Ramos (cell line): ENCODE results near the gene XRRA1.
"Not testable (repeated sequence)": the region's sequence is repeated elsewhere in the genome, so short reads cannot be mapped to it uniquely, and the experiment has no call there.

Source experiments
- in situ Hi-C: fragments of 300-500 bp; cut with MboI; formaldehyde crosslinking; loops from one replicate; pipeline ENCODE4 v1.14.3; 2022; ENCODE audit warnings: low sequenced_read_pairs; ENCODE audit not compliant: unreplicated experiment

XRRA1 gene

DNA sequence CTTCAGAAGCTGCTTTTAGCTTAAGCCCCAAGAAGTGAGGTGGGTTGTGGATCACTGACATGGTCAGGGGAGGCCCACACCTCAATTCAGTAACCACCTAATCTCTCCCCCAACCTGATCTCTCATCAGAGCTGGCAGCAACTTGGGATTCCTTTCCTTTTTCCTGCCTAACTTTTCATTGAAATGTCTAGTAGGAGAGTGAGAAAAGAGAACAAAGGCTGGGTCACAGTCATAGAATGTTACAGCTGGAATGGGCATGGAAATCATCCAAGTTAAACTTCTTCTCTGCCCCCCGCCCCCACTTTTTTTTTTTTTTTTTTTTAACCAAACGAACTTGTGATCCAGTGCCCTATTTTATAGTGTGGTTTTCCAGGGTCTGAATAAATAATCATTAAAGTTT lies 108.4 kb downstream of the XRRA1 start:
- in situ Hi-C loops: no loop called here

DNA sequence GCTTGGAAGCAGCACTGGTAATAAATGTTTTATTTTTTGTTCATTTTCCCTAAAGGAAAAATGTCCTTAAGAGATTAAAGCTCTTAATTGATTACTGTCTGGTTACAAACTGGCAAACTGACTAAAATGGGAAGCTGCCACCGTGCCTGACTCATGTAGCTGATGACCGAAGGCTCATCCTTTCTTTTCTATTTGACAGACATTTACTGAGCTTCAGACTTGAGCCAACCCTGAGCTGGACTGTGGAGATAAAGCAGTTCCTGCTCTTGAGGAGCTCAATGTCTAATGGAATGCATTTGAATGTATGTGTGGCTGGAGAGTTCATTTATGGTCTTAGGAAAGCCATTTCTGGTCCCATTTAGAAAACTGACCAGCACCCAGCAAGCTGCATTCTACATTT lies 108.9 kb downstream of the XRRA1 start:
- in situ Hi-C loops: no loop called here

DNA sequence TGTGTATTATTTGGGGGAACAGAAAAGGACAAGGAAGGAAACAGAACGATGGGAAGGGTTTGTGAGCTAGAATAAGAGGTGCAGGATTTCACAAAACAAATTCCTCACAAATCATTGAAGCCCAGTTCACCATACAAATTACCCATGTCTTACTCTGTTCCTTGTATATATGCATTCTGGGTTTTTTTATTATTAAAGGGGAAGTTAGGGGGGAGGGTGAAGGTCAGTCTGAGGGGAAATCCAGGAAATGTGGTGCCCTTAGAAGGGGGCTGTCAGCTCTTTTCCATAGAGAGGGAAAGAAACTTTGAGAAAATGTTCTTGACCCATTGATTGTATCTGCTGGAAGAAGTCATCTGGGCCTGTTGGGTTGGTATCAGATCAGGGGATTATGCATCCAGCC lies 109.4 kb downstream of the XRRA1 start:
- in situ Hi-C loops: no loop called here

DNA sequence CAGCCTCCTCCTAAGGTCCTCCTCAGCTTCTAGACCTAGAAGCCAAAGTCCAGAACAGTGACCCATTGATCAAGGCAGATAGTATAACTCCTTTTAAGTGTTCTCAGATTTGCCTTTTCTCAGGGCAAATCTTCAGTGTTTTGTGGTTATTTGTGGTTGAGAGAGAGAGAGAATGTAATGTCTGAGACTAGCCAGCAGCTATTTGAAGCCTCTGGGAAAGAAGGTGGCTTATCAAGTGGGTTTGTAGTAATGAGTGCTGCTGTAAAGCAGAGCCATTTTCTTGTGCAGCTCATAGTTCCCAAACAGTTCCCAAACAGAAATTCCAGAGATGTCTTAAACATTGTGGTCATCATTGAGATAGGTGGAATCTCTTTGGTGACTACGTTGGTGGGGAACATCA lies 110.7 kb downstream of the XRRA1 start:
- in situ Hi-C loops: no loop called here

DNA sequence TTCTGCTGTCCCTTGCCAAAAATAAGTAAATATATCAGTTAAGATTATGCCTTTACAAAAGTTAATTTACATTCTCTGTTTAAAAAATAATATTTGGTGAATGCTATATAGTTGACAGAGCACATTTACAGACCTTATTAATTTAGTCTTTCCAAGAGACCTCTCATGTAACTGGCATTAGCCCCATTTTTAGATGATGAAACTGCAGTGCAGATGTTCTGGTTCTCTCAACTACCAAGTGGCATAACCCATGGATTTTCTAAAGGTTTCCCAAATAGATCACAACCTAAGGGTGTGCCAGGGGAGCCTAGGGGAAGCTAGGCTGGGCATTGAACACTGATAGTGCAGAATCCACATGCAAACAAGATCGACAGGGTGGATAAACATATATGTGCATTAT lies 111.7 kb downstream of the XRRA1 start:
- in situ Hi-C loops: no loop called here

DNA sequence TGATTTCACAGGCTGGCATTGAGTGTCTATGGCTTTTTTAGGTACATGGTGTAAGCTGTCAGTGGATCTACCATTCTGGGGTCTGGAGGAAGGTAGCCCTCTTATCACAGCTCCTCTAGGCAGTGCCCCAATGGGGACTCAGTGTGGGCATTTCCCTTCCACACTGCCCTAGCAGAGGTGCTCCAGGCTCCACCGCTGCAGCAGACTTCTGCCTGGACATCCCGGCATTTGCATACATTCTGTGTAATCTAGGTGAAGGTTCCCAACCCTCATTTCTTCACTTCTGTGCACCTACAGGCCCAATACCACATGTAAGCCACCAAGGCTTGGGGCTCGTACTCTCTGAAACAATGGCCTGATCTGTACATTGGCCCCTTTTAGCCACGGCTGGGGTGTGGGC lies 122.0 kb downstream of the XRRA1 start:
- in situ Hi-C loops: no loop called here

DNA sequence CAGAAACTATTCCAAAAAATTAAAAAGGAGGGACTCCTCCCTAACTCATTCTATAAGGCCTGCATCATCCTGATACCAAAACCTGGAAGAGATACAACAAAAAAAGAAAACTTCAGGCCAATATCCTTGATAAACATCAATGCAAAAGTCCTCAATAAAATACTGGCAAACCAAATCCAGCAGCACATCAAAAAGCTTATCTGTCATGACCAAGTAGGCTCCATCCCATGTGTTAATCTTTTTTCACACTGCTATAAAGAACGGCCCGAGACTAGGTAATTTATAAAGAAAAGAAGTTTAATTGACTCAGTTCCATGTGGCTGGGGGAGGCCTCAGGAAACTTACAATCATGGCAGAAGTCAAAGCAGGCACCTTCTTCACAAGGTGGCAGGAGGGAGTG lies 123.3 kb downstream of the XRRA1 start:
- in situ Hi-C loops: not testable (repeated sequence)

DNA sequence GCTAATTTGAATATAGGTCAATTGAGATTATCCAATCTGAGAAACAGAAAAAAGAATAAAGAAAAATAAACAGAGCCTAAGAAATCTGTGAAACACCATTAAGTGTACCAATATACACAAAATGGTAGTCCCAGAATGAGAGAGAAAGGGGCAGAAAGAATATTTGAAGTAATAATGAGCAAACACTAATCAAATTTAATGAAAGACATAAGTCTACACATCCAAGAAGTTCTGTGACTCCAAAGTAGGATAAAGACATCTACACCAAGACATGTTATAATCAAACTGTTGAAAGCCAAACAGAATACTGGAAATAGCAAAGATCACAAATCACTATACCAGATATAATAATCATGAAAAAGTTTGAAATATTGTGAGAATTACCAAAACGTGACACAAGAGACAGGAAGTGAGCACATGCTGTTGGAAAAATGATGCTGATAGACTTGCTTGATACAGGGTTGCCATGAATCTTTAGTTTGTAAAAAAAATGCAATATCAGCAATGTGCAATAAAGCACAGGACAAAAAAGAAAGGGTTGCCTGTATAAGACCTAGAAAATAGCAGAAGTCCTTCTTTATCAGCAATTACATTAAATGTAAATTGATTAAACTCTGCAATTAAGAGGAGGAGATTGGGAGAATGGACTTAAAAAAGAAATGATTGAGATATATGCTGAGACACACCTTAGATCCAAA lies 124.5 kb downstream of the XRRA1 start:
- in situ Hi-C loops: no loop called here

DNA sequence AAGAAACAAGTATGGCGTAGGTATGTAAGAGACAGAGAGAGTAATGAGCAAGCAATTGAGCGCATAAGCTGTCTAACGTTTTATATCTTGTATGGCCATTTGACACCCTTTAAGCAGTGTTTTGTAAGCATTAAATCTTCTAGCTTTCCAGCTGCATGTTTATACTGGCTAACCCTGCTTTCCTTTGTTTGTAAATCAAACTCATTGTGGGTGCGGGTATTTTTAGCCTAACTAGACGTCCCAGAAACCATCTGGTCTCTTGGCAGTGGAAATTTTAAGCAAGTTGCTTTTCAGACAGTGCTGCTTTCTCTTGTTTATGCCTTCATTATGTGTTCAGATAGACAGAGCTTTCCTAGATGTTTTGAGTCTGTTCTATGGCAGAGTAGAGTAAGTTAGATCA lies 126.7 kb downstream of the XRRA1 start:
- in situ Hi-C loops: no loop called here

DNA sequence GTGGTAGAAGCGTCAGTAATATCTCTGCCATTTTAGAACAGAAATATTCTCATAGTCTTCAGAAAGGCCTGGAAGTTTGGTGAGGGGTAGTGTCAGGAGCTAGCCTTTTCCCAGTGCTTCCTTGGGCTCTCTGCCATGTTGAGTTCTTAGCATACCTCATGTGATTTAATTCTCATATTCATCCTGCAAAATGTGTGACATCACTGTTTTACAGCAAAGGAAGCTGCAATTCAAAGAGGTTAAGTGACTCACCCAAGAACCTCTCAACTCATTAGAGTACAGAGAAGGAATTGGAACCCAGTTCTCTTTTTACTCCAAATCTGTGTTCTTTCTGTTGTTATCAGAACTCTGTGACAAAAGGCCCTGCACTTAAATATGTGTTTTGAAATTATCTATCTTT lies 128.1 kb downstream of the XRRA1 start:
- in situ Hi-C loops: no loop called here

DNA sequence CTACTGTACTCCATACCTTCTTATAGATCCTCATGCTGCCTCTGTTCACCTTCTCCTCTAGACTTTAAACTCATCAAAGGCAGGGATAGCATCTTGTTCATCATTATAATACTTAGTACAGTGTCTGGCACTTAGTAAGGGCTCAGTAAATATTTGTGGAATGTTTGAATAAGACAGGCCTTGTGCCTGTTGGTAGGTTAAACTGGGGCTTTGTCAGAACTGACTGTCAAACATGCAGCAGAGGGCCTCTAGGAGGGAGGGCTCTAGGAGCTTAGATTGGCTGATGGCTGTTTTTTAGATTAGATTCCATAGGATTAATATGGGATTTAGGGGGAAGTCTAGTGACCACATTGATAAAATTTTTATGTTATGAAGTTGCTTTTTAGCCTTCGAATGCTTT lies 129.5 kb downstream of the XRRA1 start:
- in situ Hi-C loops: no loop called here

DNA sequence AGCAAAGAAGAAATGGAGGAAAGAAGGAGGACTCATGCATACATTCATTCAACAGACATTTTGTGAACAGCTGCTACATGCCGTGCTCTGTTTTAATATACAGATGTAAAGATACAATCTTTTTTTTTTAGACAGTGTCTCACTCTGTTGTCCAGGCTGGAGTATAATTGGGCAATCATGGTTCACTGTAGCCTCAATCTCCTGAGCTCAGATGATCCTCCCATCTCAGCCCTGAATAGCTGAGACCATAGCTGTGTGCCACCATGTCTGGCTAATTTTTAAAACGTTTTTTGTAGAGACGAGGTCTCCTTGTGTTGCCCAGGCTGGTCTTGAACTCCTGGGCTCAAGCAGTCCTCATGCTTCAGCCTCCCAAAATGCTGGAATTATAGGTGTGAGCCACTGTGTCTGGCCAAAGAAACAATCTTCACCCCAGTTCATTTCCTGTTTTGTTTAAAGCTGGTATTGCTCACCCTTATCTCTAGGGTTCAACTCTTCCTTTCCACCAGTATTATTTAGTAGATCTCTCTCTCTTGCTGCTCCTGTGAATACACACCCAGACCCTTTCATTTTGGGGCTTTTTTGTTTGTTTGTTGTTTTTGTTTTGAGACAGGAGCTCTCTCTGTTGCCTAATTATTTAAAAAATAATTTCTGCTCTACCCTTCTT lies 130.5 kb downstream of the XRRA1 start:
- in situ Hi-C loops: no loop called here

DNA sequence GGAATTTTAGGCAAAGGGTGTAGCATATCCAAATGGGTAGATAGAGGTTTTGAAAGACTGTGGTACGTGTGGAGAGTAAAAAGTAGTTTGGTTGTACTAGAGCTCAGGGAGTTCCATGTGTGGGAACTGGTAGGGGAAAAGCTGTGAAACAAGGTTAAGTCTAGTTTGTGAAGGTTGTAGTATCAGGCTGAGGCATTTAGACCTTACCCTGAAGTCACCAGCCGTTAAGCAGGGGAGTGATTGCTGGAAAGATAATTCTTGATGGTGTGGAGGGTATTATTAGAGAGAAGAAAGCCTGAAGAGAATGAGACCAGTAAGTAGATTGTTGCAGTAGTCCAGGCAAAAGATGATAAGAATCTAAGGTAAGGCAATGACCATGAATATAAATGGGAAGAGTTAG lies 132.2 kb downstream of the XRRA1 start:
- in situ Hi-C loops: no loop called here

DNA sequence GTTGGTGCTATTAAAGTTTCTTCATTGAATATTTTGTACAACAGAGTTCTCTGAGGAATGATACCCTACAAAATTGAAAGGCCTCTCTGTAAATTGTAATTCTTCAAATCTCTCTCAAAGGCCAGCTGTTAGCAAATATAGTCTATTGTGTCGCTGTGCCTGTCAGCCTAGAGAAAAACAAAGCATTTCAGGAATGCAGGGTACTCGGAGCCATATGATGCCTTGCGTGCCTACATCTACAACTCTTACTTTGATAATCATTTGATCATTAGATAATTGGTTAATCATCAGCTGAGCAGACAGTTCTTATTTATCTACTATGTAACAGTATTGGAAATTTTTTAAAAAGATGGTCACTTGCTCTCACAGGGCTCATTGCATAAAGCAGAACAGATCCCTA lies 132.9 kb downstream of the XRRA1 start:
- in situ Hi-C loops: no loop called here

DNA sequence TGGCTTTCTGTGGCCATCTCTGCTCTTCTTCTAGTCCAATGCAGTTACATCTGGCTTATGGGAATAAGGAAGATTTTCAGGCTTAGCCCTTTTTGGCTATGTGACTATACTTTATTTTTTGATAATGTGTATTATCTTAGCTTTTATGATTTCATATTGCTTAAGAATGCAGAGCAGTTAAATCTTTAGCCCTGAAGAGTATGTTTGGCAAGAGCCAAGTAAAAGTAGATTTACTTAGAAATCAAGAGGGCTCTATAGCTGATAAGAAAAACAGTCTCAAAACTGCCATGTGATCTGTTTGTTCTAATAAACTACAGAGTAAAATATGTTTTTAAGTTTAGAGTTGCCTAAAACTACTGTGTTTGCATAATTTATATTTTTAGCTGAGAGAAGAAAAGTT lies 139.1 kb downstream of the XRRA1 start:
- in situ Hi-C loops: no loop called here

DNA sequence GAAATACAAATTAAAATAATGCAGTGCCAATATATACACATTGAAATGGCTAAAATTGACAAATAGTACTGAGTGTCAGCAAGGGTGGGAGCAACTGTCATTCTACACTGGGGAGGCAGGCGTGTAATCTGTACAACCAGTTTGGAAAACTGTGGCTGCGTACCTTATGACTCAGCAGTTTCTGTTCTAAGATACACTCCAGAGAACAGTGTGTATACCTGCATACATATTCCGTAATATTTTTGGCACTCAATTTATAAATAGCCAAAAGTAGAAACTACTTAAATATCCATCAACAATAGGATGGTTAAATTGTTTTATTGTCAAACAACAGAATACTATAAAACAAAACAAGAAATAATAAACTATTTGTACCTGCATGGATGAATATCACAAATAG lies 142.6 kb downstream of the XRRA1 start:
- in situ Hi-C loops: no loop called here

DNA sequence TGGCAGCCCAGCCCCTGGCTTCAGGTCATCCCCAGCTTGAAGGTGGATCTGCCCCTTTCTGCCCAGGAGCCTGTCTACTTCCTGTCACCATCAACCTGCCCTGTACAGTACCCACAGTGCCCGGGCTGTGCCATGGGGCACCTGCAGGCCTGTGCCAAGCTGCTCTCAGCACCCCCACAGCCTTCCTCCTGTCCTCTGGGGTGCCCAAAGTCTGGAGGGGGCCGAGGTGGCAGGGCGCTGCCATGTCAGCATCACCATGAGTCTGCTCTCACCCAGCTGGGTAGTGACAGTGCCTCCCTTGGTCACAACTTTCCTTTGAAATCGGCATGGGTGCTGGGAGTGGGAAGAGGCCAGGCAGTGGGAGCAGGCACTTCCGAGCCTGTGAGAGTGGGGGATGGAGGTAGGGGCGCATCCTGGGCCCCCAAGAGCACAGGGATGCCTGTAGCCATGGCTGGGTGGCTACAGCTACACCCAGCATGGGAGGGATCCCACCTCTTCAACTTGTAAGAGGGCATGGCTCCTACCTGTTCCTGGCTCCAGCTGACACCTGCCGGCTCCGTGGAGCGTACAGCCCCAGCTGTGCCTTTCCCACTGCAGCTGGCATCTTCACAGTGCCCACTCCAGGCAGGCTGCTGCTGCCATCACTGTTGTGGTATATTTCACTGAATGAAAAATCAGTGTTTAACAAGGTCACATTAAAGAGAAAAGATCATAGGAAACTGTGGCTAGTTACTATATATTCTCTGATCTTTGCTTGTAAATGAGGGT lies 157.4 kb downstream of the XRRA1 start:
- in situ Hi-C loops: no loop called here
